HL-60/S4 (cell line): ENCODE data around the gene CLCN1.

ENCODE experiments used
- in situ Hi-C: fragments of 300-500 bp; cut with MboI; formaldehyde crosslinking; loops from 2 replicates; pipeline ENCODE4 v1.14.3; 2022; ENCODE audit warnings: low sequenced_read_pairs

Gene CLCN1

GRCh38 chr7:143362131-143363015 lies 46.5 kb downstream of the CLCN1 start, which contains the start of gene FAM131B:
FAM131B (minus strand) TSS chr7:143362713; CDS start chr7:143362603, 110 bp downstream.
- in situ Hi-C loops = no loop called here

- in situ Hi-C loops = no loop called here
Observed at GRCh38 chr7:143363016-143363937, 47.4 kb downstream of the CLCN1 start.

- in situ Hi-C loops = no loop called here
Observed at GRCh38 chr7:143367972-143368371, 52.1 kb downstream of the CLCN1 start.

- in situ Hi-C loops = no loop called here
Observed at GRCh38 chr7:143368387-143368786, 52.5 kb downstream of the CLCN1 start.

GRCh38 chr7:143369678-143370651 lies 54.1 kb downstream of the CLCN1 start:
- in situ Hi-C loops = no loop called here

GRCh38 chr7:143372070-143372469 lies 56.2 kb downstream of the CLCN1 start:
- in situ Hi-C loops = no loop called here

- in situ Hi-C loops = no loop called here
Observed at GRCh38 chr7:143373255-143373794, 57.4 kb downstream of the CLCN1 start.

- in situ Hi-C loops = no loop called here
Observed at GRCh38 chr7:143374561-143374960, 58.6 kb downstream of the CLCN1 start.

- in situ Hi-C loops = no loop called here
Observed at GRCh38 chr7:143375298-143376034, 59.6 kb downstream of the CLCN1 start.

GRCh38 chr7:143376396-143376795 lies 60.5 kb downstream of the CLCN1 start:
- in situ Hi-C loops = no loop called here

GRCh38 chr7:143379611-143380259 lies 63.8 kb downstream of the CLCN1 start:
- in situ Hi-C loops = no loop called here

GRCh38 chr7:143380260-143380645 lies 64.3 kb downstream of the CLCN1 start:
- in situ Hi-C loops = no loop called here

GRCh38 chr7:143380646-143381426 lies 64.9 kb downstream of the CLCN1 start, which contains the start of gene ZYX:
ZYX (plus strand) TSS chr7:143381345; CDS start chr7:143381572, 227 bp downstream.
- in situ Hi-C loops = no loop called here

GRCh38 chr7:143381427-143382125 lies 65.7 kb downstream of the CLCN1 start:
- in situ Hi-C loops = no loop called here

GRCh38 chr7:143382126-143382790 lies 66.3 kb downstream of the CLCN1 start:
- in situ Hi-C loops = no loop called here

- in situ Hi-C loops = no loop called here
Observed at GRCh38 chr7:143382791-143383641, 67.1 kb downstream of the CLCN1 start.
